SIG-M5 treated with dmso at 0.1 percent for 504 hours (cell line): ENCODE results near the gene KRT7.

Experiments
- DNase-seq: peaks from one replicate; lab custom pipeline; 2025; ENCODE audit not compliant: unreplicated experiment; lab: John Stamatoyannopoulos, UW

The KRT7 gene

GRCh38 chr12:52232674-52233461 is at the start of gene KRT7:
Gene KRT7, plus strand, starts transcription at chr12:52233243. Its CDS starts 54 bp downstream, at chr12:52233297.
- no peak for DNase-seq

- no peak for DNase-seq
These were observed 49.5 kb upstream of the KRT7 start for GRCh38 chr12:52183544-52183910.

- no peak for DNase-seq
These were observed 49.1 kb upstream of the KRT7 start for GRCh38 chr12:52183971-52184370.

- DNase-seq: no peak
These were observed 48.2 kb upstream of the KRT7 start for GRCh38 chr12:52184813-52185212.

GRCh38 chr12:52185400-52185967 is 47.6 kb upstream of the KRT7 start:
- DNase-seq: no peak

GRCh38 chr12:52186118-52186840 is 46.8 kb upstream of the KRT7 start:
- no peak for DNase-seq

- DNase-seq: no peak
These were observed 45.8 kb upstream of the KRT7 start for GRCh38 chr12:52187206-52187605.

- DNase-seq: no peak
These were observed 45.4 kb upstream of the KRT7 start for GRCh38 chr12:52187640-52188039.

- no peak for DNase-seq
These were observed 44.4 kb upstream of the KRT7 start for GRCh38 chr12:52188658-52189057.

GRCh38 chr12:52189376-52190174 is 43.5 kb upstream of the KRT7 start:
- peak; percentile 34 for DNase-seq

- DNase-seq: no peak
These were observed 41.9 kb upstream of the KRT7 start for GRCh38 chr12:52190860-52191729.

- DNase-seq: peak; percentile 83
These were observed 40.9 kb upstream of the KRT7 start, which contains the start of gene KRT80 for GRCh38 chr12:52191841-52192791. Gene KRT80, minus strand, starts transcription at chr12:52192014. Its CDS starts 112 bp downstream, at chr12:52191902.

GRCh38 chr12:52193532-52193931 is 39.5 kb upstream of the KRT7 start:
- DNase-seq: no peak

- no peak for DNase-seq
These were observed 39.1 kb upstream of the KRT7 start for GRCh38 chr12:52193991-52194390.

- peak; percentile 36 for DNase-seq
These were observed 37.8 kb upstream of the KRT7 start for GRCh38 chr12:52195065-52195730.

- peak; percentile 98 for DNase-seq
These were observed 35.4 kb upstream of the KRT7 start for GRCh38 chr12:52197371-52198231.

GRCh38 chr12:52198454-52199215 is 34.4 kb upstream of the KRT7 start:
- DNase-seq: peak; percentile 86
